HG03025 (cell line): ENCODE measurements around the gene SLC43A2.
"Not testable (repeated sequence)": the region's sequence is repeated elsewhere in the genome, so short reads cannot be mapped to it uniquely, and the experiment has no call there.

Experiments used
- ATAC-seq: cut with Tn5 transposase; IDR thresholded peaks from one replicate; pipeline ENCODE4 v1.9.1; 2021; ENCODE audit warnings: mild to moderate bottlenecking, moderate library complexity; ENCODE audit not compliant: unreplicated experiment, low FRiP score

Gene SLC43A2

GRCh38 chr17:1568950-1569810, 59.5 kb downstream of the SLC43A2 start:
- ATAC-seq, result no peak

- ATAC-seq, result no peak
These were observed 62.0 kb downstream of the SLC43A2 start for GRCh38 chr17:1566505-1567199.

GRCh38 chr17:1565877-1566276, 62.8 kb downstream of the SLC43A2 start:
- ATAC-seq, result no peak

DNA sequence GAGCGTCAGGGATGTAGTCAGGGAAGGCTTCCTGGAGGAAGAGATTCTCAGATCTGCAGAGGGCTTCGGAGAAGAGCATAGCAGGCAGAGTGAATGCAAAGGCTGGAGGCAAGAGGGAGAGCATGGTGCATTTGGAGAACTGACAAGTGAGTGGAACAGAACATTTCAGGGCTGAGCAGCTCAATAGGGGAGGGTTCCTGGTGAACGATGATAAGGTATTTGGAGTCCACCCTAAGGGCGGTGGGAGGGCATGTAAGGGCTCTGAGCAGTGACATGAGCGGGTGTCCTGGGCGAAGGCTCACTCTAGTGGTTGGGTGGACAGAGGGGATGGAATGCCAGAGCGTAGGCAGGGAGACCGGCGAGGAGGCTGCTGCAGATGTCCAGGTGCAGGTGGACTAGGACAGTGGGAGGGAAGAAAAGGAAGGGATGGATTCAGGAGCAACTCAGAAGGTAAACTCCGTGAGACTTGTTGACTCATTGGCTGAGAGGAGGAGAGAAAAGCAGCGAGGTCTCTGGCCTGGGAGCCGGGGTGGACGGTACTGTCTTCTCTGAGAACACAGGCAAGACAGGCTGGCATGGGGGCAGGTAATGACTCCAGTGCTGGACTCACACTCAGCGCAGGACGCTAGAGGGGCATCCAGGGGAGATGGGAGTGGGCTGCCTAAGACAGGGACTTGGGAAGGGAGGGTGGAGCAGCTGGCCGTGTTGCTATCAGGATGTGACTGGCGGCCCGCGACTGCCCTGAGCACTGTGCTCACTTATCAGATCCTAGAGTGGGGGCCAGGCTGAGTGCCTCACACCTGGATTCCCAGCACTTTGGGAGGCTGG, 64.6 kb downstream of the SLC43A2 start:
- ATAC-seq, result no peak

DNA sequence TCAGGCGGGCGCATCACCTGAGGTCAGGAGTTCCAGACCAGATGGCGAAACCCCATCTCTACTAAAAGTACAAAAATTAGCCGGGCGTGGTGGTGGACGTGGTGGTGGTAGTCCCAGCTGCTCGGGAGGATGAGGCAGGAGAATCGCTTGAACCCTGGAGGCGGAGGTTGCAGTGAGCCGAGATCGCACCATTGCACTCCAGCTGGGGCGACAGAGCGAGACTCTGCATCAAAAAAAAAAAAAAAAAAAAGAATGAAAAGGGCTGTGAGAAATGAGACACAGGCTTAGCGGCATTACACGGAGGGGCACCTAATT, 65.2 kb downstream of the SLC43A2 start:
- not testable (repeated sequence) for ATAC-seq

- peak; percentile 20 for ATAC-seq
These were observed 66.4 kb downstream of the SLC43A2 start for GRCh38 chr17:1562176-1562643.

DNA sequence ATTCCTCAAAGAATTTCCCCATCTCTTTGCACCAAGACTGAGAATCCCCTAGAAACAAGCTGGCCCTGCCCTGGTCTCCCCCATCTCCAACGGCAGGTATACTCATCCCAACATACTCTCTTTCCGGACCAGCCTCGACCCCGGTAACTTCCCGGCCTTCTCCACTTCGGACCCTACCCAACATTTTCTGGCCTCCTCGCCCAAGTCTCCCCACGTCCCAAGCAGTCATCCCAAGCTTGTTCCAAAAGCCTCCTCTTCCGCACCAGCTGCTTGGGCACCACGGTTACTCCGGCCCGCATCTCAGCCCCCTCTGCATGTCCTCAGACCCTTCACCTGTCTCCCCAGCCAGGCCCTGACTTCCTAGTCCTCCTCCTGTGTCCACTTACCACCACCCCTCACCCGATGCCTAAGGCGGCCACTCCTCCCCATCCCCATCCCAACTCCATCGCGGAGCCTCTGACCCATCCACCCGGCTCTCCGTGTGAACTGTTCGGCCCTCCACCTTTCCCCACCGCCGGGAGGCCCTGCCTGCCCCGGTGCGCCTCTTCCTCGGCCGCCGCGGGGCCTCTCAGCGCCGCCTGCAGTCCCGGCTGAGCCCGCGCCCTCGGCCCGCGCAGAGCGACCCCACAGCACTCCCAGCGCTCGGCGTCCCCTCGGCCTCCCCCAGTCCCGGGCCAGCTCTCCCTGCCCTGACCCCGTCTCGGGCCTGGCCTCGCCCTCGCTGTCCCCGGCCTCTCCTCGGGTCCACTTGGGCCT, 67.0 kb downstream of the SLC43A2 start:
- peak; percentile 18 for ATAC-seq

DNA sequence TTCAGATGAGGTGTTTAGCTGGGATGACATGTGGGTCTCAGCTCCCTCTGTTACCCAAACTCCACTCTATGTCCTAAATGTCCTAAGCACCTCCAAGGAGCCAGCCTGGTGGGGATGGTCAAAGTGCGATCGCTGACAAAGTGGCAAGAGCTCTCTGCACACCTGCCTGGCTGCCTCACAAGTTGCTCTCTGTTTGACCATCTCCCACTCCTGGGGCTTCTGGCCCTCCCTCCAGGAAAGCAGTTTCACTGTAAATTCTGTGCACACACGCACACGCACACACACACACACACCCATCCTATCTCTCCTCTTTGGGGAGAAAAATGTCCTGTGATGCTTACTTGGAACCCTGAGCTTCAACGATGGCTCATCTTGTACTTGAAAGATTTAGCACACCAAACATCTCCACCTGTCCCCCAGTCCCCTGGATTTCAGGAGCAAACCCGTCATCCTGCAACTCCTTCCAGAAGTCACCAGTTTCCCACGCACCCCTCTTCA, 67.7 kb downstream of the SLC43A2 start:
- ATAC-seq, result no peak

DNA sequence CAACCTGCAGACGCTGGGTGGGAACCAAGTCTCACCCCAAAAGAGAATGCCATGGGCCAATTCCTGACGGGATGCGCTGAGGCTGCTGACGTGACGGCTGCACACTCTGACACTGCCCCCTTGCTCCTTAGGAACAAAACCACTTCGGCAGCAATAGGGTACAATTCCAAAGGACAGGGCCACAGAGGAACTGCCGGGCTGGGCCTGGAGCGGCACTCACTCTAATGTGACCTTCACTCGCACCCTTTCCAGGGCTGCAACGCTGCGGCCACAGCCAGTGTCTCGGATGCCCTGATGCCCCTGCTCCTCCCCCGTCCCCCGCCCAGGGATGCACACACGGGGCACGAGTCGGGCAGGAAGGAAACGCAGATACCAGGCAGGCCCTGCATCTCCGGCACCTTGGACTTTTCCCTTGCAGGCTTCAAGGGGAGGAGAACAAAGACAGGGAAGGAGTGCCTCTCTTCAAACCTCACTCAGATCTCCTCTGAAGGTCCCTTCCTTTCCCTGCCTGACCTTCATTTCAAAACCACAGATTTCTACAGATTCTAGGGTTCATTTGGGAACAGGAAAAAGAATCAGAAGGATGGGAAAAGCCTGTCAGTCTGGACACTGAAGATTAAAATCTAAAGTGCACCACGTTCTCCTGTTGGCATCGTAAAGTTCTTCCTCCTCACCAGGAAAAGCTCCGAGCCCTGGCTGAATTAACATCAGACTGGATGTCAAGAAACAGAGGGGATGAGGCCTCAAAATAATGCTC, 68.4 kb downstream of the SLC43A2 start:
- ATAC-seq, result no peak

DNA sequence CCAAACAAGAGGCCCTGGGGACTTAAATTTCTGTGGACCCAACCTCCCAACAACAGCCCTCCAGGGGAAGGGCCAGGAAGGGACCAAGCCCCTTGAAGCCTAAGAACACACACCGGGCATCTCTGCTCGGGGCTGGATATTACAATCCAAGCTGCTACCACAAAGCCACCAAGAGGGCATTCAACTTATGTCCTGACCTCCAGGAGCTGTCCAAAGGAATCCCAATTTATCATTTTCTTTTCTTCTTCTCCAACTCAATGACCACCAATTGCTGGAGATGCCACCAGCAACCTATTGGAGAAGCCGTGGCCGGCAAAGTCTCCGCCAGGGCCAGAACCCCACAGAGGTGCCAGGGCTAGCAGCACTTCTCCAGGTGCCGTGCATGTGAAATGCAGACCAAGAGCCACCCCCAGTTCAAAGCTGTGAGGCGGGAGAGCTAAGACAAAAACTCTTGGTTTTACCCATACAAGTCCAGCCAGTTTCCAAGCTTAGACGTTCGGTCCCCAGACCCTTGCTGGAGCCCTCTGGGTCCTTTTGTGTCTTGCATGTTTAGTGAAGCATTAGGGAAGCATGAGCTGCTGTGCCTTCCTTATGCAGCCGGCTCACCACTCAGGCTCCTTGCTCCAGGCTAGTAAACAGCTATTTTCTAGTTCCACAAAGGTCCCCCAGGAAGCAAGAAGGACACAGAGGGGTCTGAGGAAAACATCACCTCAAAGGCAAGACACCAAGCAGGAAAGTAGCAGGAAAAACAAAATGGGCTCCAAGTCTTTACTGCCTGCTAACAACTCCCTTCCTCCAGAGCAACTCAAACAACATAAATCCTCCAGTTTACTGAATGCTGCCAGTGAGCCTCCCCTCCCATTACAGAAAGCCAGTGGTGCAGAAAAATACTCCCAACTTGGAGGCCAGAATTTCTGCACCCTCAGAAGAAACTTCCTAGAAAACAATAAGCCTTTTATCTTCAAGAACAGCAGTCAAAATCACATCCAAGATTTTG, 69.3 kb downstream of the SLC43A2 start:
- ATAC-seq, result no peak

DNA sequence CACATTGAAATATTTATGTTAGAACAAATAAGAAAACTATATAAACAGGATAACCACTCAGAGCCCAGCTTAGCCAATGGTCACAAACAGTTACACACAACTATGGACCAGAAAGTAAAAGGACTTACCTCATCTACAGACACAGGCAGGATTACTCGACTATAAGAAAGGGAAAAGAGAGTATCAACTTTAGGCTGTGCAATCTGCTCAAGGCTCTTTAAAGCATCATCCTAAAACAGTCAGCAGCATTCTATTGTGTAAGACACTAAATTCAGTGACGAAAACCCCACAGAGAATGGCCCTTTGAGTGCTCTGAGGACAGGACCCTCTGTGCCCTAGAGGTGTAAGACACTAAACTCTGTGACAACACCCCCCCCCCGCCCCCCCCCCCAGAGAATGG, 70.2 kb downstream of the SLC43A2 start:
- no peak for ATAC-seq

- ATAC-seq, result no peak
These were observed 71.1 kb downstream of the SLC43A2 start for GRCh38 chr17:1557355-1558095.

DNA sequence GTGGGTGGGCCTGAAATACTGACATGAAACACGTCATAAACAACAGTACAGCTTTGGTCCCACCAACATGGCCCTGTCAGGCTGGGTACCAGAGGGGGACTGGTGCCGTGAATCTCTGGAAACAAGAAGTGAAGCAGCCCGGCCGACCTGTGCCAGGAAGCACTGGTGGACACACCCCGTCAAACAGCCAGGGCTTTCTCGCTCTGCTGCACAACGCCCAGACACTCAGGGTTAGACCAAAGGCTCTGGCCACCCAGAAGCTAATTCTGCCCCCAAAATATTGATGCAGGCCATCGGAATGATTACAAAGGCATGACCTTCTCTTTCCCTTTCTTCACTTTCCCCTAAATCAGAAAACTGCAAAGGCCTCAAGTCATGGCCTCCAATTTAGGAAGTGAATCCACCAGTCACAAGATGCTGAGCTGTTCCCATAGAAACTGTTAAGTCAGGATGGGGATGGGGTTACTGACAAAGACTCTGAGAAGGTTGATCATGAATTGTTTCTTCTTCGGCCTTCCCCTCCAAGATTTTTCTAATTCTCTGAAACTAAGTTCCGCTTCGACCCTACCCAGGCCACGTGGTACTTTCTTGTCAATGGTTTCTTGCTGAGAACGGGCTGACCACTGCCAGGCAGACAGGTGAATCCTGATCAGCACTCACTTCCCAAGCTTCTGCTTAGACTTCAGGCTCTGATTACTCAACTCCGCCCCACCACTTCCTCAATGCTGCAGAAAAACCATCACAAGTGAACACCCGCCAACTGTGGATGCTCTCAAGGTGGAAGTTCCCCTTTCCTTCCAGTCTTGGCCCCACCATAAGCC, 72.8 kb downstream of the SLC43A2 start:
- no peak for ATAC-seq

DNA sequence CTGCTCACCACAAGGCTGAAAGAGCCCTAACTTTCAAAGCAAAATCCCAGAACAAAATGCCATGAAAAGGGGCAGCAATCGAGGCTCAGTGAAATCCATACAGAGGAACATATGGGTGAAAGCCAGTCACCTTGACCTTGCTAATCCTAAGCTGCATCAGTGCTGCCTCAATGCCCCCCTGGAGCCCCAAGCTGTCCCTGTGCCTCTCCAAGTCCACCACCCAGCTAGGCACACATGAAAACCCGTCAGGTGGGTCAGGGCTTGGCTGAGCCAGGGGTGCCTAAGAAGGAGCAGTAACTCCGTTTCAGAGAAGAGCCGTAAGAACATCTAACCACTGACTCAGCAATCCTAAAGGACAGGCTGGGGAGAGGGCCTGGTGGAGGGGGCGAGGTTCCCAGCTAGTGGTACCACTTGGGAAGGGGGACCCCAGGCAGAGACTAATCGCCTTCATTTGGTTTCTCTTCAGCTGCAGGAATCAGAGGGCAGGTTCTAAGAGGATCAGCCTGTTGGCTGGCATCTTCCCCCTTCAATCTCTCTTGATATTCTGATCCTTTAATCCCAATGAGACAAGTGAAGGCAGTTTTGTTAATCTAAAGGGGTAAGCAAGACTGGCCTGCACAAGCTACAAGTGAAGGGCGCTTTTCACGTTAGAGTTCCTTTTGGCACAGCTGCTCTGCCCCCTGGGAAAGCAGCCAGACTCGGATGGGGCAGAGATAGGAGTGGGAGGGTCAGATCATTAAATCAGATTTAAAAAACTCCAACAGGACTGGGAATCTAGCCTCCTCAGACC, 73.7 kb downstream of the SLC43A2 start:
- ATAC-seq, result no peak

- ATAC-seq, result no peak
These were observed 75.0 kb downstream of the SLC43A2 start for GRCh38 chr17:1553354-1554266.
